Lung (tissue), 12 donors: ENCODE measurements around the gene MAP3K15. TPM values are rescaled to one million over a fixed set of nuclear protein-coding genes. Genes with fewer than 3 reads are reported as not detected.
"Not testable (repeated sequence)": the region's sequence is repeated elsewhere in the genome, so short reads cannot be mapped to it uniquely, and the experiment has no call there.

Experiments used
- ATAC-seq: fragments of 200-7000 bp; cut with Tn5 transposase; one replicate; pipeline ENCODE4 v1.9.1; 2020; ENCODE audit warnings: moderate number of reproducible peaks; ENCODE audit not compliant: insufficient read depth, low FRiP score
- DNase-seq, 3 donors: peaks; one replicate each; pipeline ENCODE4 v3.0.0-alpha.2; 2013 to 2017
- H3K27ac ChIP-seq, 2 donors: one replicate each; pipeline ENCODE4 v1.5.1; 2013; ENCODE audit warnings: mild to moderate bottlenecking in 2 of 2, moderate library complexity in 2 of 2, control low read depth in 1 of 2, inconsistent platforms in 1 of 2, low read depth in 1 of 2, low read length in 1 of 2
- H3K27me3 ChIP-seq, 3 donors: one replicate each; pipeline ENCODE4 v1.5.1; 2013; ENCODE audit warnings: low read length in 2 of 3; ENCODE audit not compliant: control insufficient read depth in 3 of 3, insufficient read depth in 3 of 3
- H3K36me3 ChIP-seq, 4 donors: one replicate each; pipeline ENCODE4 v1.5.1; 2013; ENCODE audit warnings: low read length in 4 of 4, mild to moderate bottlenecking in 1 of 4, moderate library complexity in 1 of 4; ENCODE audit not compliant: control insufficient read depth in 4 of 4, insufficient read depth in 4 of 4
- H3K4me1 ChIP-seq, 5 donors: one replicate each; pipeline ENCODE4 v1.5.1; 2013; ENCODE audit warnings: low read length in 5 of 5, mild to moderate bottlenecking in 2 of 5, moderate library complexity in 1 of 5; ENCODE audit not compliant: control insufficient read depth in 5 of 5, insufficient read depth in 5 of 5
- H3K4me3 ChIP-seq: one replicate; pipeline ENCODE4 v1.5.1; 2013; ENCODE audit warnings: mild to moderate bottlenecking, control low read depth, moderate library complexity
- H3K9ac ChIP-seq, 2 donors: one replicate each; pipeline ENCODE4 v1.5.1; 2013; ENCODE audit warnings: low read length in 2 of 2, control low read depth in 1 of 2; ENCODE audit not compliant: insufficient read depth in 1 of 2
- H3K9me3 ChIP-seq, 4 donors: one replicate each; pipeline ENCODE4 v1.5.1; 2013; ENCODE audit warnings: low read length in 3 of 4, mild to moderate bottlenecking in 1 of 4, moderate library complexity in 1 of 4; ENCODE audit not compliant: control insufficient read depth in 4 of 4, insufficient read depth in 3 of 4
- WGBS, 2 donors: extraction: QIAGEN DNeasy Blood & Tissue Kit; methylation state at CpG; one replicate each; pipeline ENCODE4 v1.1.7; 2013; 5-methylcytosine and 5-hydroxymethylcytosine counted together
- polyA plus RNA-seq, 2 donors: library from polyadenylated mRNA; stranded (reverse); fragments of 200-250 nt; gene quantifications; one replicate each; pipeline ENCODE4 v1.2.1, GENCODE V29; 2013
- total RNA-seq, 2 donors: library from RNA; depleted of rRNA in 1 of 2; stranded (reverse); fragments of >200 nt in 1 of 2; gene quantifications; one replicate each; pipeline ENCODE4 v1.2.1, GENCODE V29; 2014 to 2021
- TF ChIP-seq, protein P1 (sequence below): IDR thresholded peaks from 2 replicates; pipeline ENCODE4 v1.5.1; 2012; ENCODE audit warnings: mild to moderate bottlenecking; ENCODE audit errors: control extremely low read depth, extremely low read depth
- donor health status: control.
- donor health status: control.
- donor health status: Bipolar disorder and iron deficiency.
- donor health status: healthy.
- donor health status: DM: yes; HTN: yes; CAD: no.

Gene MAP3K15
- total and polyA plus RNA-seq, 4 donors = 0.16 to 2.1 (median 0.40) TPM

DNA sequence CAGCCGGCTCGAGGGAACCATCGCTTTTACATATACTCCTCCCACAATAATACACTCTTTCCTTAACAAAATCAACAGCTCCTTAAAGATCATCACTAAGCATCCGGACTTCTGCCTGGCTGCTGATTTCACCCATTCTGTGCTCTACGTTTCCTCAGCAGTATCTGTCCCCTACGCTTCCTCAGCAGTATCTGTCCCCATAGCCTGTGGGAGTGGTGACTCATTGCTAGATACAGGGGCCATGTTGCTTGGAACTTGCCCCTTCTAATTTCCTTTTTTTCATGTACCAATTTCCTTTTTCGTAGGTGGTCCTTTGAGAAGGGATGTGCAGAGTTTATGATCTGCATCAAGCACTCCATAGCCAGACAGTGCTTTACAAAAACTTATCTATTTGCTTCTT, 18.6 kb downstream of the MAP3K15 start:
- Histone ChIP-seq H3K36me3 (no peaks in the 10 kb centered on the region), H3K9ac (no peak overlapping the region), H3K4me3 (no peak overlapping the region), H3K9me3 (no peaks in the 10 kb centered on the region), H3K27ac (no peak overlapping the region), H3K4me1 (no peaks in the 10 kb centered on the region), H3K27me3 (peaks cover 0 to 8% (median 0%) of the 10 kb centered on the region in 3 donors)
- 64 to 72% methylated on average over 7 of the region's 7 CpGs for WGBS, 2 donors
- no peak for ATAC-seq
- no peak for DNase-seq
- TF ChIP-seq, protein P1, sequence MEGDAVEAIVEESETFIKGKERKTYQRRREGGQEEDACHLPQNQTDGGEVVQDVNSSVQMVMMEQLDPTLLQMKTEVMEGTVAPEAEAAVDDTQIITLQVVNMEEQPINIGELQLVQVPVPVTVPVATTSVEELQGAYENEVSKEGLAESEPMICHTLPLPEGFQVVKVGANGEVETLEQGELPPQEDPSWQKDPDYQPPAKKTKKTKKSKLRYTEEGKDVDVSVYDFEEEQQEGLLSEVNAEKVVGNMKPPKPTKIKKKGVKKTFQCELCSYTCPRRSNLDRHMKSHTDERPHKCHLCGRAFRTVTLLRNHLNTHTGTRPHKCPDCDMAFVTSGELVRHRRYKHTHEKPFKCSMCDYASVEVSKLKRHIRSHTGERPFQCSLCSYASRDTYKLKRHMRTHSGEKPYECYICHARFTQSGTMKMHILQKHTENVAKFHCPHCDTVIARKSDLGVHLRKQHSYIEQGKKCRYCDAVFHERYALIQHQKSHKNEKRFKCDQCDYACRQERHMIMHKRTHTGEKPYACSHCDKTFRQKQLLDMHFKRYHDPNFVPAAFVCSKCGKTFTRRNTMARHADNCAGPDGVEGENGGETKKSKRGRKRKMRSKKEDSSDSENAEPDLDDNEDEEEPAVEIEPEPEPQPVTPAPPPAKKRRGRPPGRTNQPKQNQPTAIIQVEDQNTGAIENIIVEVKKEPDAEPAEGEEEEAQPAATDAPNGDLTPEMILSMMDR = no peak

DNA sequence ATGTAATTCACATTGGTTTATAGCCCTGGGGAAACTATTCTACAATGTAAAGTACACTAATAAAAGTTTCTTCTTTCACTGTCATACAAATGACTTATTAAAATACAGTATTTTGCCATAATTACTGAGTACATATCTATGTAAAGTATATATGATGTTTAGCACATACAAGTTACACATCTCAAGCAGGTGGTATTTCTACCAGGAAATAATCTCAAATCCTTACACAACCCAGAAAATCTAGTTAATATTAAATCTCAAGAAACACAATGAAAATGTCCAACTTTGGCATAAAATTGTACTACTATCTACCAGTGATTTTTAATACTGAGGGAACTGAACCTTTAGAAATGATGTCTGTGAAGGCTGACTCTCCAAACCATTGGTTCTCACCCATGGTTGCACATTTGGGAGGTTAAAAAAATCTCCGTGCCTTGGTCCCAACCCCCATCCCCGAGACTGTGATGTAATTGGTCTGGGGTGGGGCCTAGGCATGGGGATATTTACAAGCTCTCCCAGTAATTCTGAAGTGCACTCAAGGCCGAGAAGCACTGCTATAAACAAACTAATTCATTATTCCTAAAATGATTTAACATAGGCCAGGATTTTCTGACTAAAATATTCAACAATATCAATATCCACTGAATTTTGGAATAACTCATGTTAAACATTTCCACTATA, 27.6 kb downstream of the MAP3K15 start:
- DNase-seq (peak in 1 of 3 donors; percentile 8), ATAC-seq (peak; percentile 69)
- TF ChIP-seq, protein P1 = no peak
- H3K27me3 ChIP-seq = no peaks in the 10 kb centered on the region
- no peak overlapping the region for H3K4me3 ChIP-seq
- no peak overlapping the region for H3K9ac ChIP-seq
- H3K36me3 ChIP-seq = no peaks in the 10 kb centered on the region
- H3K4me1 ChIP-seq = peaks cover 0 to 1% (median 0%) of the 10 kb centered on the region in 5 donors
- H3K9me3 ChIP-seq = no peaks in the 10 kb centered on the region
- no peak overlapping the region for H3K27ac ChIP-seq
- 56 to 80% methylated on average over 3 of the region's 3 CpGs for WGBS, 2 donors

DNA sequence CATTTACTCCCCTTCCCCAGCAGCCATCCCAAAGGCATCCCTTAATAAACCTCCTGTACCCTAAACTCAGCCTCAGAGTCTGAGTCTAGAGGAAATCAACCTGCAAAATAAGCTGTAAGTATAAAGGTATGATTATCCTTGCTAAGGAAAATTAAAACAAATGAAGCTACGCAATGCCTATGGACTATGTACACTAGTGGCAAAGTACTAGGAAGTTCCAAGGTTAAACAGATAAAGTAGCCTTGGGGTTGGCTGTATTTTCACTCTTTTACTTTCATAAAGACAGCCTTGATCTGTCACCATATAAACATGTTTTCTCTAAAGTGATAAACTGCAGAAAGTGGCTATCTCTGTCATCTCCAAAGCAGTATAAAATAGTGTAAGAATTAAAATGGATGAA, 35.9 kb downstream of the MAP3K15 start:
- WGBS, 2 donors = 92 to 100% methylated on average over 1 of the region's 1 CpG
- no peak for ATAC-seq

DNA sequence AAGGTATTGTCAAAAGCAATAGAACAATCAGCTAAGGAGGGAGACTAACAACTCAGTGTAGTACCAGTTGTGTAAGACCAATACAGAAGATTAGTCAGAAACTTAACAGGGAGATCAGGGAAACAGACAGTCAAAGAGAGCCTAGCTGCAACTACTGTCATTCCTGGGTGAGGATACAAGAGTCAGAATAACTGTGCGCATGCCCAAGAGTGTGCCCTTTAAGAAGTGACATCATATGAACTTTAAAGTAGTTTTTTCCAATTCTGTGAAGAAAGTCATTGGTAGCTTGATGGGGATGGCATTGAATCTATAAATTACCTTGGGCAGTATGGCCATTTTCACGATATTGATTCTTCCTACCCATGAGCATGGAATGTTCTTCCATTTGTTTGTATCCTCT, 46.9 kb downstream of the MAP3K15 start:
- H3K4me1 ChIP-seq, H3K27me3 ChIP-seq, H3K9ac ChIP-seq, DNase-seq, H3K27ac ChIP-seq, H3K9me3 ChIP-seq, H3K4me3 ChIP-seq, ATAC-seq, H3K36me3 ChIP-seq: not testable (repeated sequence)
- 99 to 100% methylated on average over 1 of the region's 2 CpGs for WGBS, 2 donors

More for the DNA sequence above, 35.9 kb downstream of the MAP3K15 start:
- TF ChIP-seq, protein P1 = no peak
- Histone ChIP-seq H3K4me3 (no peak overlapping the region), H3K36me3 (no peaks in the 10 kb centered on the region), H3K27ac (no peak overlapping the region), H3K27me3 (peaks cover 0 to 2% (median 0%) of the 10 kb centered on the region in 3 donors), H3K4me1 (no peaks in the 10 kb centered on the region), H3K9me3 (no peaks in the 10 kb centered on the region), H3K9ac (no peak overlapping the region)
- no peak for DNase-seq
